ENCODE measurements around the gene AKAP7.

AKAP7 gene

DNA sequence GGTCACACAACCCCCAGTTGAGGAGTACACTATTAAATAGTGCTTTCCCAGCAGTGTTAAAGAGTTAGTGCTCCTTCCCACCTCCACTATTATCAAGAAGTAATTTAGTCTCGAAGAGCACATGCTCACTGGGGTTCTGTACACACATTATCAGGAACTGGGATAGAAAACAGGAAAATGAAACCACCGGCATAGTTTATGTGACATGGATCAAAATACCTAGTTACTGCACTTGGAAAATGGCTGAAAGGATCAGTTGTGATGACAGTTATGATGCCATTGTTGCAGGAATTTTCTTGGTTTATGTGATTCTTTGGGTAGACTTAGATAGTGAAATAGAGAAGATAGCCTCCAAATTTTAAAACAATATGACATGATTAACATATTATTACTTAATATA is 152.9 kb downstream of the AKAP7 start:
- ChIA-PET POLR2A (no interaction called here), CTCF (no interaction called here)
- no peak for TF ChIP-seq ZNF423 (tag by site-specific recombination; IDR thresholded peaks at IDR 0.05)
- no peak overlapping the region for H3K4me3 ChIP-seq (ENCODE audit: low read depth, low read length)
- H3K36me3 ChIP-seq (ENCODE audit: control insufficient read depth in 2 of 2, insufficient read depth in 1 of 2, low read length in 2 of 2) = no peaks in the 10 kb centered on the region
- no peaks in the 10 kb centered on the region for H3K4me1 ChIP-seq (ENCODE audit: control insufficient read depth, insufficient read depth, low read length)
- no peak overlapping the region for H3K27ac ChIP-seq (ENCODE audit: extremely low read depth, low read depth, low read length)
- H3K9me3 ChIP-seq (ENCODE audit: control insufficient read depth, insufficient read depth, low read depth, low read length) = no peaks in the 10 kb centered on the region

DNA sequence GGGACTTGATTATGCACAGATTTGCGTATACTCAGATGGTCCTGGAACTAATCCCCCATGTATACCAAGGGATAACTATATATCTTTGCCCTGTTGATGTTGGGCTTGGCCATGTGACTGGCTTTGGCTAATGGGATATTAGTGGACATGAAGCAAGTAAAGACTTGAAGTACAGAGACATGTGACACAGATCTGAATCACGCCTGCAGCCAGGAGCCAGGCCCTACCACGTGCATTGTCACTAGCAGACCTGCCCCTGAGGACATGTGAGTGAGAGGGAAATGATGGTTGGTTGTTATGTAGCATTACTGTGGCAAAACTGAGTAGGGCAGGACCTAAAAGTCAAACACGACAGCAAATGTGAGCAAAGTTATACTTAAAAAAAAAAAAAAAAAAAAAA is 155.7 kb downstream of the AKAP7 start:
- no peak overlapping the region for H3K27ac ChIP-seq (ENCODE audit: extremely low read depth, low read depth, low read length)
- H3K4me1 ChIP-seq (ENCODE audit: control insufficient read depth, insufficient read depth, low read length) = no peaks in the 10 kb centered on the region
- CTCF ChIA-PET = interaction anchor here (0.5 to 0.6 kb wide), 2 partner anchors 390 to 923 kb away, joined by 3 to 4 read pairs; no protein-coding TSS in a partner anchor
- no peaks in the 10 kb centered on the region for H3K36me3 ChIP-seq (ENCODE audit: control insufficient read depth in 2 of 2, insufficient read depth in 1 of 2, low read length in 2 of 2)
- POLR2A ChIA-PET = no interaction called here
- TF ChIP-seq ZNF623 (tag by site-specific recombination; IDR thresholded peaks at IDR 0.05) (no peak), ZBTB20 (tag by site-specific recombination; IDR thresholded peaks at IDR 0.05) (no peak), ZNF394 (tag by site-specific recombination; IDR thresholded peaks at IDR 0.05; ENCODE audit: borderline replicate concordance) (no peak), ZNF112 (tag by site-specific recombination; IDR thresholded peaks at IDR 0.05) (no peak), ZNF132 (tag by site-specific recombination; IDR thresholded peaks at IDR 0.05; ENCODE audit: borderline replicate concordance) (no peak), MEIS1 (CRISPR knock-in tag; IDR thresholded peaks at IDR 0.05; ENCODE audit: borderline replicate concordance) (no peak), ZBTB7A (tag by site-specific recombination; IDR thresholded peaks at IDR 0.05; ENCODE audit: low read depth) (no peak), ZNF48 (tag by site-specific recombination; IDR thresholded peaks at IDR 0.05) (no peak), SP2 (tag by site-specific recombination; IDR thresholded peaks at IDR 0.05) (no peak), SALL2 (tag by site-specific recombination; IDR thresholded peaks at IDR 0.05; ENCODE audit: borderline replicate concordance) (no peak), PRDM6 (tag by site-specific recombination; IDR thresholded peaks at IDR 0.05) (no peak), ZNF221 (tag by site-specific recombination; IDR thresholded peaks at IDR 0.05; ENCODE audit: borderline replicate concordance) (no peak), SCRT1 (tag by site-specific recombination; IDR thresholded peaks at IDR 0.05; ENCODE audit: borderline replicate concordance) (no peak), WT1 (tag by site-specific recombination; IDR thresholded peaks at IDR 0.05) (no peak), ZNF324 (tag by site-specific recombination; IDR thresholded peaks at IDR 0.05) (no peak), ZNF416 (tag by site-specific recombination; IDR thresholded peaks at IDR 0.05) (no peak), ZNF266 (tag by site-specific recombination; IDR thresholded peaks at IDR 0.05; ENCODE audit: low read depth) (no peak), KLF8 (tag by site-specific recombination; IDR thresholded peaks at IDR 0.05) (no peak)
- no peak overlapping the region for H3K4me3 ChIP-seq (ENCODE audit: low read depth, low read length)
- no peaks in the 10 kb centered on the region for H3K9me3 ChIP-seq (ENCODE audit: control insufficient read depth, insufficient read depth, low read depth, low read length)

- CTCF ChIA-PET = no interaction called here
- Histone ChIP-seq H3K4me1 (ENCODE audit: control insufficient read depth, insufficient read depth, low read length) (no peaks in the 10 kb centered on the region), H3K27ac (ENCODE audit: extremely low read depth, low read depth, low read length) (no peak overlapping the region), H3K36me3 (ENCODE audit: control insufficient read depth in 2 of 2, insufficient read depth in 1 of 2, low read length in 2 of 2) (no peaks in the 10 kb centered on the region), H3K4me3 (ENCODE audit: low read depth, low read length) (no peak overlapping the region), H3K9me3 (ENCODE audit: control insufficient read depth, insufficient read depth, low read depth, low read length) (no peaks in the 10 kb centered on the region)
- TF ChIP-seq ZSCAN30 (tag by site-specific recombination; IDR thresholded peaks at IDR 0.05) (no peak), ZSCAN4 (tag by site-specific recombination; IDR thresholded peaks at IDR 0.05) (no peak), SALL2 (tag by site-specific recombination; IDR thresholded peaks at IDR 0.05; ENCODE audit: borderline replicate concordance) (no peak), KLF9 (tag by site-specific recombination; IDR thresholded peaks at IDR 0.05; ENCODE audit: low read depth) (no peak)
- POLR2A ChIA-PET = no interaction called here
These were observed 157.1 kb downstream of the AKAP7 start for GRCh38 chr6:131292145-131292938.
